ENCODE data around the gene MFSD2B. TPM values are rescaled to one million over a fixed set of nuclear protein-coding genes. Genes with fewer than 3 reads are reported as not detected.

Gene MFSD2B
- total RNA-seq, 1 donor, result 1.5 TPM

DNA sequence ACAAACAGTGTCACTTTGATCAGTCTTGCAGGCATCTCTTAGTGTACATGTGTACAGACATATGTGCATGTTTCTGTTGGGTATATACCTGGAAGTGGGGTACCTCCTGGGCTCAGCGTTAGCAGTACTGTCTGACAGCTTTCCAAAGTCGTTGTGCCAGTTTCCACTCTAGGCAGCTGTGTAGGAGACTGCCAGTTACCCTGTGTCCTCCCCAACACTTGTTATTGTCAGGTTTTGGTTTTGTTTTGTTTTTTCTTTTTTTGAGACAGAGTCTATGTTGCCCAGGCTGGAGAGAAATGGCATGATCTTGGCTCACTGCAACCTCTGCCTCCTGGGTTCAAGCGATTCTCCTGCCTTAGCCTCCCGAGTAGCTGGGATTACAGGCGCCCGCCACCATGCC is 45.9 kb downstream of the MFSD2B start:
- Histone ChIP-seq H3K4me3 (ENCODE audit: low read length) (no peak overlapping the region), H3K9me3 (ENCODE audit: low read depth, low read length) (no peaks in the 10 kb centered on the region), H3K4me1 (ENCODE audit: insufficient read depth, low read length) (no peaks in the 10 kb centered on the region), H3K27me3 (ENCODE audit: insufficient read depth, low read length) (peaks cover under 1% of the 10 kb centered on the region)

DNA sequence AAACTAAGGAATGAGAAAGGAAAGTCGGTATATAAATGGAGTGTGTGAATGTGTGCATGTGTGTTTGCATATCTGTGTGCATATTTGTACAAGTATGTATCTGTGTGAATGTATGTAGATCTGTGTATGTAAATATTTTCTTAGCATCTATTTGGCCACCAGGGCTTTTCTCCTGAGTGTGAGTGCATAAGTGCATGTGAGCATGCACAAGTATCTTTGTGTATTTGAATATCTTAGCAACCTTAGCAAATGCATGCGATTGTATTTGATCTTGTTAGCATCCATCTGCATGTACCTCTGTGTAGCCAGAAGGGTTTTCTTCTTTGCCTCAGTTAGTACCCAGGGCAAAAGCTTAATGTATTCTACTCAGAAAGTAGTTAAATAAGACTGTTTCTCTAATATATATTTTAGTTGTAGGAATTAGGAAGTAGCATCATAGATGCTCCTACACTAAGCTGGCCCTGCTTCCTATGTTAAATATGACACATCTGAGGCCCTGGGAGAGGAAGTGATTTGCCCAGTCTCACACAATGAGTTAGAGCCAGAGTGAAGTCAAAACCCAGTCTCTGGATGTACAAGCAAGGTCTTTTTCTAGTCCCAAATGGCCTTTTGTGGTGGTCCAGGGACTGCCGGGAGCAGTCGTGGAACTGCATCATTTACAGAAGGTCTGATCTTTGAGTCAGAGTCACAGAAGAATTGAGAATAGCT is 48.8 kb downstream of the MFSD2B start:
- no peaks in the 10 kb centered on the region for H3K27me3 ChIP-seq (ENCODE audit: insufficient read depth, low read length)
- H3K9me3 ChIP-seq (ENCODE audit: low read depth, low read length), result no peaks in the 10 kb centered on the region
- H3K4me1 ChIP-seq (ENCODE audit: insufficient read depth, low read length), result no peaks in the 10 kb centered on the region
- no peak overlapping the region for H3K4me3 ChIP-seq (ENCODE audit: low read length)

DNA sequence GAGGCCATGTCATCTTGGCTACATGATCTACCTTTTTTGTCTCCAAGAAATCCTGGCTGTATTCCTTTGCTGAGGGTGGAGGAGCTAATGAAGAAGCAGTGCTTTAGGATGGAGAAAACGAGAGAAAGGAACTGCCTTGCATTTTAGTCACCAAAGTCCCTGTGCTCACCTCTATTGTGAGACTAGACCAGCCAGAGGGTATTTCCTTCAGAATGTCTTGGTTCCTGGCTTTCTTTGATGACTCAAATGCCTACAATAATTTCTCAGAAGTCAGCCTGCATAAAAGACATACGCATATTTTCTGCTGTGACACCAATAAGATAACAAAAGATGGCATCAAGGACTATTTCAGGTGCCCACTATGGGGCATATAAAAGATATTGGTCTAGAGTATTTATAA is 55.5 kb downstream of the MFSD2B start:
- Histone ChIP-seq H3K27me3 (ENCODE audit: insufficient read depth, low read length) (no peaks in the 10 kb centered on the region), H3K4me1 (ENCODE audit: insufficient read depth, low read length) (no peaks in the 10 kb centered on the region), H3K9me3 (ENCODE audit: low read depth, low read length) (no peaks in the 10 kb centered on the region), H3K4me3 (ENCODE audit: low read length) (no peak overlapping the region)

DNA sequence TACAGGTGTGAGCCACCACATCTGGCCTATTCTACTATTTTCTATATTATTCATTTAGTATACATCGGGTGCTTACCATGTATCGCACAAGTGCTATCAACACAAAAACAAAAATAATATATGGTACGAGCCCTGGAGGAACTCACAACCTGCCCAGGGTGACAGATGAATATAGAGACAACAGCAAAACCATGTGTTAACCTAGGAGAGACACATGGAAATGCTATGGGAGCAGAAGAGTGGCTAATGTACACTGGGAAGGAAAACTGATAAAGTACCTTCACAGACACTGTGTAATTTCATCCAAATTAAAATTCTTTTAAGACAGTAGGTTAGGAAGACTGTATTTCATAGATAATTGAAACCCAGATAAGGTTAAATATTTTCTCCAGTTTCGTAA is 62.4 kb downstream of the MFSD2B start:
- Histone ChIP-seq H3K27me3 (ENCODE audit: insufficient read depth, low read length) (no peaks in the 10 kb centered on the region), H3K4me1 (ENCODE audit: insufficient read depth, low read length) (peaks cover 19% of the 10 kb centered on the region), H3K4me3 (ENCODE audit: low read length) (no peak overlapping the region), H3K9me3 (ENCODE audit: low read depth, low read length) (no peaks in the 10 kb centered on the region)

DNA sequence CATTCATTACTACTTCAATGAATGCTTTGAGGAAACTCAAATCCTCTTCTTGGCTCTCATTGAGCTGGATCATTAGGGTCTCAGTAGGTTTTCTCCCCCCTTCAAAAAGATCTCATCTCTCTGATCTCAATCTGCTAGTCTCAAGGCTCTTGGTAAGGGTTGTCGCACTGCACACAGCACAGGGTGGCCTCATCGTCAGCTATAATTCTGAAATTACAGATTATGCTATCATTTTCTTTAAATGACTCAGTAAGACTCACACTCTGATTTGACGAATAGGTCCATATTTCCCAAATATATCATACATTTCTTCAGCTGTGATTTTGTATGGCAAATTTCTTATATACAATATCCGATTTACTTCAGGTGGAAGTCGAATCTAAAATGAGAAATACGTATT is 63.9 kb downstream of the MFSD2B start:
- H3K9me3 ChIP-seq (ENCODE audit: low read depth, low read length), result no peaks in the 10 kb centered on the region

DNA sequence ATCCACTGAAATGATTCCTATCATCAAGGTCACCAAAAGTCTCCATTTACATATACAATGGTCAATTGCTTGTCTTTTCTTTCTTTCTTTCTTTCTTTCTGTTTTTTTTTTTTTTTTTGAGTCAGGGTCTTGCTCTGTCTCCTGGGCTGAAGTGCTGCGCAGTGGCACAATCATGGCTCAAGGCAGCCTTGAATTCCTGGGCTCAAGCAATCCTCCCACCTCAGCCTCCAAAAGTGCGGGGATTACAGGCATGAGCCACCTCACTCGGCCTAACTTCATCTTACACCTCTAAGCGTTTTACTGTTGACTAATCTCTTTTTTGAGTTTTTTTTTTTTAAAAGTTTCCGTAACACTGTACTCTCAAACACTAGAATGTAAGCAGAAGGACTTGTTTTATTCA is 65.4 kb downstream of the MFSD2B start:
- no peaks in the 10 kb centered on the region for H3K9me3 ChIP-seq (ENCODE audit: low read depth, low read length)
- H3K27me3 ChIP-seq (ENCODE audit: insufficient read depth, low read length), result no peaks in the 10 kb centered on the region
- peaks cover 35% of the 10 kb centered on the region for H3K4me1 ChIP-seq (ENCODE audit: insufficient read depth, low read length)
- peak overlapping the region; percentile 72 for H3K4me3 ChIP-seq (ENCODE audit: low read length)

More for the DNA sequence above, 63.9 kb downstream of the MFSD2B start:
- no peak overlapping the region for H3K4me3 ChIP-seq (ENCODE audit: low read length)
- no peaks in the 10 kb centered on the region for H3K27me3 ChIP-seq (ENCODE audit: insufficient read depth, low read length)
- H3K4me1 ChIP-seq (ENCODE audit: insufficient read depth, low read length), result peaks cover 33% of the 10 kb centered on the region

Other genes with a start within 250 kb of the MFSD2B start
- 55.2 TPM for gene ATAD2B, start 83.0 kb upstream of the MFSD2B start, total RNA-seq
- 16.7 TPM for gene UBXN2A, start 69.6 kb upstream of the MFSD2B start, total RNA-seq
- 3.0 TPM for gene WDCP, start 37.3 kb downstream of the MFSD2B start, total RNA-seq
- gene FKBP1B, start 39.7 kb downstream of the MFSD2B start, total RNA-seq, result 4.5 TPM
- 107 TPM for gene SF3B6, start 66.2 kb downstream of the MFSD2B start, total RNA-seq
- gene TP53I3, start 74.7 kb downstream of the MFSD2B start, total RNA-seq, result 5.6 TPM
- gene PFN4, start 113.2 kb downstream of the MFSD2B start, total RNA-seq, result not detected
- gene FAM228B, start 113.4 kb downstream of the MFSD2B start, total RNA-seq, result 26.2 TPM
- 0.10 TPM for gene FAM228A, start 165.0 kb downstream of the MFSD2B start, total RNA-seq